HuH-7 (cell line): Measurements from ENCODE around the gene PRKAG1.

Source experiments
- DNase-seq: peaks from one replicate; pipeline ENCODE4 v3.0.0; 2011; ENCODE audit warnings: low spot score

Gene PRKAG1

GRCh38 chr12:48981757-48982157 is 36.8 kb downstream of the PRKAG1 start:
- DNase-seq, result no peak

GRCh38 chr12:48980953-48981756 is 37.4 kb downstream of the PRKAG1 start:
- DNase-seq, result peak; percentile 78

DNA sequence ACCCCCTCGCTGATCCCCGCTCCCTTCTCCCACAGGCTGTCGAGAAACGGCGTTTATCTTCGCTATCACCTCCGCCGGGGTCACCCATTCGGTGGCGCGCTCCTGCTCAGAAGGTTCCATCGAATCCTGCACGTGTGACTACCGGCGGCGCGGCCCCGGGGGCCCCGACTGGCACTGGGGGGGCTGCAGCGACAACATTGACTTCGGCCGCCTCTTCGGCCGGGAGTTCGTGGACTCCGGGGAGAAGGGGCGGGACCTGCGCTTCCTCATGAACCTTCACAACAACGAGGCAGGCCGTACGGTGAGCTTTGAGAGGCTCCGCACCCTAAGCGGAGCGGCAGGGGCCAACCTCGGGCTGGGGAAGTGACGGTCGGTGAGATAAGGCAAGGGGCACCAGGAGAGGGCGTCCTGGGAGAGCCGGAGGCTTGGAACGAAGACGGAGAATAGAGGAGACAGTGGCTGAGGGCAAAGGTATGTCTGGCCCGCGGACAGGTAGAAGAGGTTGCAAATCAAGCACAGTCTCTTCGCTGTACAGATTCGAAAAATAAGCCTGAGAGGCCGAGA is 38.1 kb downstream of the PRKAG1 start:
- peak; percentile 94 for DNase-seq

DNA sequence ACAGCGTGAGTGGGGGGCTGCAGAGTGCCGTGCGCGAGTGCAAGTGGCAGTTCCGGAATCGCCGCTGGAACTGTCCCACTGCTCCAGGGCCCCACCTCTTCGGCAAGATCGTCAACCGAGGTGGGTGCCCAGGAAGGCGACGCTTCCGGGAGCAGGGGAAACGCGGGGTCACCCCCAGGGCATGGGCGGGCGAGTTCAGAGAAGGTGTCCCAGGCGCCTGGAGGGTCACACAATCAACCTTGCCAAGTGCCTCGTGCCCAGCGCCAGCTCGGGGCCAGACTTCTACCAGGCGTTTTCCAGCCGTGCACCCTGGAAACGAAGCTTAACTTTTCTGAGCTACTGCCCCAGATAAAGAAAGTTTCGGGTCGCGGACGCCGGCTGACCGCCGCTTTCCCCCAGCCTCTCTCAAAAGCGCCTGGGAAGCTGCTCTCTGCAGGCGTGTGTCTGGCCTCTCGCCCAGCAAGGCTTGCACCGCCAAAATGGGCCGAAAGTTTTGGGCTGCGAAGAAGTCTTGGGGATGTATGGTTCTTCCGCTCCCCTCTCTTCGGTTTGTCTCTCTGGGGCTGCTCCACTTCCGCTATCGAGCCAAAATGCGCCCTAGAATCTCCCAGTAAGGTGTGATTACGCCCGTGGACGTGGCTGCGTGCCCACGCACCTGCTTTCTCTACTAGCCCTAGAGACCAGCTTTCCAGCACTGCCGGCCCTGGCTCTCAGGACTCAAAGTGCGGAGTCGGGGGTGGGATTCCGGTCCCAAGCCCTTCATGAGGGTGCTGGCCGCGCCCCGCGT is 38.8 kb downstream of the PRKAG1 start:
- DNase-seq, result peak; percentile 44

DNA sequence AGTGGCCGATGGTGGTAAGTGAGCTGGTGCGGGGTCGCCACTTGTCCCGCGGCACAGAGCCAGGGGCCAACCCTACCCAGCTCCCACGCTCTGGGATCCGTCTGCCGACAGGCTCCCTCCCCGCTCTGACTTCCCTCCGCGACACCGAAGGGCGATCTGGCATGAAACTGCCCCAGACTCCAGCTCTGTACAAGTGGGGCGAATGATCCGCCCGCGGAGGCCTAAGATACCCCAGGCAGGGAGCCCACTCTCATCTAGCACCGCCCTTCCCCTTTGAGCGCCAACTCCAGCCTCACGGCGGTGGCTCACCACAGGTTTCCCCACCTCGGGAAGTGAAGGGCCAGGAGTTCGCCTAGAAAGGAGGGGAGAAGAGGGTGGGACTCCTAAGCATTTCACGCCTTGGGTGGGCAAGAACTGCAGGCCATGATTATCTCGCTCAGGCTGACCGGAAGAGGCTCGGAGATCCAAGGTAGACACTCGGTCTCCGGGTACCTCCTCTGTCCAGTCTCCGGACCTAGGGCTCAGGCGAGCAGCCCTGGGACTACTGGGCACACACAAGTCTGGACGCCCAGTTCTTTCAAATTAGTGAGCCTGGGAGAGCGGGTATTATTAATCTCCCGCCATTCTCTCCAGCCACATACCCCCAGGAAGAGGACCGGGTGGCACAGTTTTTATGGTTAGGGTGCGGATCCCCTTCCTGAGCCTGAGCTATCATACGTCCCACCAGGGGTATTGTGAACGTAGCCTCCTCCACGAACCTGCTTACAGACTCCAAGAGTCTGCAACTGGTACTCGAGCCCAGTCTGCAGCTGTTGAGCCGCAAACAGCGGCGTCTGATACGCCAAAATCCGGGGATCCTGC is 39.6 kb downstream of the PRKAG1 start:
- peak; percentile 52 for DNase-seq

DNA sequence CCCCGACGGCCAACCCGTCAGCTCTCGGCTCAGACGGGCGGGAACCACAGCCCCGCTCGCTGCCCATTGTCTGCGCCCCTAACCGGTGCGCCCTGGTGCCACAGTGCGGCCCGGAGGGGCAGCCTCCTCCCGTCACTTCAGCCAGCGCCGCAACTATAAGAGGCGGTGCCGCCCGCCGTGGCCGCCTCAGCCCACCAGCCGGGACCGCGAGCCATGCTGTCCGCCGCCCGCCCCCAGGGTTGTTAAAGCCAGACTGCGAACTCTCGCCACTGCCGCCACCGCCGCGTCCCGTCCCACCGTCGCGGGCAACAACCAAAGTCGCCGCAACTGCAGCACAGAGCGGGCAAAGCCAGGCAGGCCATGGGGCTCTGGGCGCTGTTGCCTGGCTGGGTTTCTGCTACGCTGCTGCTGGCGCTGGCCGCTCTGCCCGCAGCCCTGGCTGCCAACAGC is 40.3 kb downstream of the PRKAG1 start, which contains the start of gene WNT1:
Gene WNT1 (plus strand): TSS at position 32 of the 450 bp plus-strand sequence. CDS start 329 bp downstream, at position 361.
- peak; percentile 43 for DNase-seq

DNA sequence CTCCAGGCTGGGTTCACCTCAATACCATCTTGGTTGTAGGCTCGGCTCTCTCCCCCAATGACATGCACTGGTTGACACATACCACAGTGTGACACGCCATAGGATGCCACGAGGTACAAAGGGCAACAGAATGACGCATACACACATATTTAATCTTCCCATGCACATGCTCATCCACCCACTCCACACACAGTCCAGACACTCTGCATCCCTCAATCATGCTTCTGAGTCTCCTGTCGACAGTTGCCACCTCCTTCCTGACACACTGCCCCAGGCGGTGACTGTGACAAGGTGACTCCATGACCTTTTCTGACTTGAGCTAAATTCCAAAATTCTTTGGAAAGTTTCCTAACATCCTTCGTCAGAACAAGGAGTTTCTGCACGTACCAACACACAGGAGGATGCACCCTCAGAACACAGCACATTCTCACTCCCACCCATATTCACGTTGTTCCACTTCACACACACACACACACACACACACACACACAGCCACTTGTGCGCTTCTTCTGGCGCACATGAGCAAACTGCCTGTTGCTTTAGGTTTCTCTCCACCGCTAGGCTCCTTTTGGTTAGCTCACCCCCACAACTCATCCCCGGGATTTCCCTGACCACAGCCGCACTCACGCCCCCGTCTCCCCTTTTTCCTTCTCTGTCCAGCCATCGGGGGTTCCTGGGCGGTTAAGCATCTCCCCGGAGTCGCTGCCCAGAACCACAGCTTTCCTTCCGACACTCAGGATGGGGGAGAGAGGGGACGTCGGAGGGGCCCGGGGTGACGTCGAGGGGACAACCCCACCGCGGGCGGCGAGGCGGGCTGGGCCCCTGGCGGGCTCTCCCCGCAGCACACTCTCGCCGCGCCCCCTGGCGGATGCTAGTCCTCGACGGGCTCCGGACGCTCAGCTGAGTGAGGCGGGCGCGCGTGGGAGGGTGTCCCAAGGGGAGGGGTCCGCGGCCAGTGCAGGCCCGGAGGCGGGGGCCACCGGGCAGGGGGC is 41.0 kb downstream of the PRKAG1 start:
- peak; percentile 86 for DNase-seq

DNA sequence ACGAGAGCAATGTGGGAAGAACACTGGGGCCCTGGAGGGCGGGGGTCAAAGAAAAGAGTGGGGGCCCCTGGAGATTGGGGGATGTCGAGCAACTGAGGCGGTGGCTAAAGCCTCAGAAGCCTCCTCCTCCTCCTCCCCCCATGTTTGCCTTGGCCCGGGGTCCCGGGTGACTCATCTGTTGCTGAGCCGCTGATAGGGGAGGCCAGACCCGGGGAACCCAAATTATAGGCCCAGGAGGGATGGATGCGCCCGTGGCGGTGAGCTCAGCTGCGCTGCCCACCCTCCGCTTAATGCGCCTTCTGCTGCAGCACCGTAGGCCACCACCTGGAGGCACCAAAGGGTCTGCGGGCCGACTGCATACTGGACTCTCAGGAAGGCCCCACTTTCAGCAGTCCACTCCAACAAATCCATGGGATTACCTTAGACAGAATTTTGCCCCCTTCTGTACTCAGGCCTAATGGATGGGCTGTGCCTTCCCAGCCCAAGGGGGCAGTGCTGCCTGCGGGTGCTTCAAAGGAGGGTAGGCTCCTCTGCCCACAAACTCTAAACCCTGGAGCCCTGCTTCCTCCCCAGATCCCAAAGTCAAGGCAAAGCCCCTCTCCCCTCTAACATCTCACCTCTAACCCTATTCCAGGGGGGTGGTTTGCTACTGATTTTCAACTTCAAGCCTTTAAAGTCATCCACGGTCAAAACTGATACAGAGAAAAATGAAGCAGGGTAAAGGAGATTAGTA is 44.5 kb downstream of the PRKAG1 start:
- DNase-seq, result peak; percentile 71

- peak; percentile 48 for DNase-seq
Observed at GRCh38 chr12:48973531-48973930, 45.0 kb downstream of the PRKAG1 start.

GRCh38 chr12:48972952-48973483 is 45.6 kb downstream of the PRKAG1 start:
- no peak for DNase-seq

DNA sequence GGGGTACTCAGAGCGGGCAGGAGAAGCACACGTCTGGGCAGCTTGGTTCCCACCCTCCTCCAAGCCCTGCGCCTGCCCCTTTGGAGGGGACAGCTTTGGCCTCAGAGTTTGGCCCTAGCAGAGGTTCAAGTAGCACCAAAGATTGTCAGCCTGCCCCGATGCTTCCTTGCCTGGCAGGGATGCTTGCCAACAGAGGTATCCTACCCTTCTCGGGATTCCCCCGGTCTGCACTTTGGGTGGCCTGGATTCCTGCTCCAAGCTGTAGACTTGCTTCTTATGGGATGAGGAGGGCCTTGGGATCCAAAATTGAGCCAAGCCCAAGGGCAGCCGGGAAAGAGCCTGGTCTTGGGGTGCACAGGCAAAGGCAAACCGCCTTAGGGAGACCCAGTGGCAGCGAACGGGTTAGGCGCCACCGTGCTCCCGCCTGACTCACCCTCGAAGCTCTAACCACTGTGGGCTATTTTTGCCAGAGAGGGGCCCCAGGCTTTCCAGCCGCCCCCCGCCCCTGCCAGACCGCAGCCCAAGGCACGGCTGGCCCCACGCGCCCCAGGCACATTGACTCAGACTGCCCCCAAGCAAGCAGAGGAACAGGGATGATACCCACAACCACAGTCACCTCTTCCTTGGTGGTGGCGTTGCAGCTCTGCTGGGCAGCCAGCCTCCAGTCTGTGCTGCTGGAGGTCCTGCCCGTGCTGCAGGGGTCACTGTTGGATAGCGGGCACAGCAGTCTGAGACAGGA is 46.2 kb downstream of the PRKAG1 start:
- no peak for DNase-seq

- no peak for DNase-seq
Observed at GRCh38 chr12:48970702-48971334, 47.8 kb downstream of the PRKAG1 start.

DNA sequence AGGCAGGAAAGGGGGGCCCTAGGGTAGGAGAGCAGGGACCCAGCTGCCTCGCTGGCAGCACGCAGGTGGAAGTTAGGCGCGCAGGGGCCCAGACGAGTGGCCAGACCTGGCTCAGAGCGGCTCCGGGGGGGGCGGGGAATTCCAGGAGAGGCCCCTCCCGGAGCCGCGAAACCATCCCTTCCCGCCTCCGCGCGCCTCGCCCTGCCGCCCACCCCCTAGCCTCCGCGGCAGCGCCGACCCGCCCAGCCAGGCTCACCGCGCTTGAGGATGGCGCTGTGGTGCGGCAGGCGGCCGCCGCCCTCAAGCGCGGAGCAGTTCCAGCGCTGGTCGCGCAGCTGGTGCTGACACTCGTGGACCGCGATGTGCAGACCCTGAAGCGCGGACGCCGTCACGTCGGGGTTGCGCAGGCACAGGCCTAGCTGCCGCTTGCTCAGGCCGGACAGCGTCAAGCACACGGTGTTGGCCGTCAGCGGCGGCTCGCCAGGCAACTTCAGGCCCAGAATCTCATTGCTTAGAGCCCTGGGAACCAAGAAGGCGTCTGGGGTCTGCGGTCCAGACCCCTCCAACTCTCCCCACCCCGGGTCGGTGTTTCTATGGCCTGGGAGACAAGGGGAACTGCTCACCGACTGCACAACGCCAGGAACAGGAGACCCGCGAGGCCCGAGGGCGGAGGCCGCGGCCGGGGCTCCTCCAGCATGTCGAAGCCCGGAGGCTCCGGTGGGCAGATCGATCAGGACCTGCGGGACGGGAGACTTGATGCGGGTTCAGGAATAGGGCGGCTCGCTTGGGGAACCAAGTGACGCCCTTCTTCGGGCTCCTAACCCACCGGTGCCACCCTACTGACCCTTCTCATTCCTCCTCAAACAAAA is 48.5 kb downstream of the PRKAG1 start:
- peak; percentile 74 for DNase-seq

DNA sequence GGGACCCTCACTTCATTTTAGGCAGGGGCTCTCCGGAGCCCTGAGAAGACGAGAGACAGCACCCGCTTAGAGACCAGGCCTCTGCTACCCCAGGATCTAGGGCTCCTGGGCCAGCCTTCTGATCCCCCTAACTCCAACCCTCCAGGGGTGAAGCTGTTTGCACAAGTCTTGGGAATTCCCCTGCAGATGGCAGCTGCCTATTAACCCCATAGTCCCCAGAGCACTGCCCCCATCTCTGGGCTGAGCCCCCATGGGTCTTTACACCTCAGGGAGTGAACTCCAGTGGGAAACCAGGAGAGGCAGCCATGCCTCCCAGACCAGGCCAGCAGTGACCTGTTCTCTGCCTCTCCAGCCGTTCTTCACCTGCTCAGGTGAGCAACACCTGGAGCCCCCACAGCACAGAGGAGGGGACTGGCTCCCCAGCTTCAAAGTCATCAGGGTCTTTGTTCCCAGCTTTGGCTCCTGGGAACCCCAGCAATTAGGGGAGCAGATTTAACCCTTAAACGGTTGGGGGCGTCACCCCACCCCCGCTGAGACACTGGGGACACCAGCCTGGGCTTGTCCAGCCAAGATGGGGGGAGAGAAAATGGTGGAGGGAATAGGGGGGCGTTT is 49.3 kb downstream of the PRKAG1 start:
- no peak for DNase-seq

- DNase-seq, result no peak
Observed at GRCh38 chr12:48968467-48968866, 50.1 kb downstream of the PRKAG1 start.

DNA sequence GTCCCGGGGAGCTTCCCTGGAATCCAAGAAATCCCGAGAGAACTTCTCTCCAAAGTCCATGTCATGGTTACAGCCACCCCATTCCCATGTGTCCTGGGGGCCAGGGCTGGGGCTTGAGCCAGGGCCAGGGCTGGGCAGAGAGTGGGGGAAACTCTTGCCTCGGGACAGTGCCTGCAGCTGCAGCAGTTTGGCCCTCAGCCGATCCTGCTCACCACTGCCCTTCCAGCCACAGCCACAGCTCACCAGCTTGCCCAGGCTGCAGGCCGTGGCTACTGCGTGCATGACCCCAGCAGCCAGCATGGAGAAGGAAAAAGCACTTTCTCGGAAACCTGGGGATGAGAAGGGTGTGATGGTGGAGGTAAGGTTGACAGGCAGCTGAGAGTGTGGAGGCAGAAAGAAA is 50.6 kb downstream of the PRKAG1 start:
- DNase-seq, result no peak
